Measurements from ENCODE around the gene BORCS6.

GRCh38 chr17:8152112-8152775 lies 37.7 kb downstream of the BORCS6 start, which contains the start of gene PER1:
- TF ChIP-seq CTCF (conservative IDR thresholded peaks at IDR 0.05; ENCODE audit: low read depth in 2 of 2) = no peak
- no peak for TF ChIP-seq REST (IDR thresholded peaks at IDR 0.05; ENCODE audit: unreplicated experiment)

All from GM23338 (cell line).